Stimulated activated CD4-positive, alpha-beta T cell treated with anti-CD3 and anti-CD28 coated beads, Interleukin-1b, Interleukin-23, amount 100 ng/mL, for 48 hours (primary cell): Measurements from ENCODE around the gene CITED1.

Experiments
- DNase-seq: peaks from one replicate; pipeline ENCODE4 v3.0.0-alpha.2; 2020

CITED1 gene

DNA sequence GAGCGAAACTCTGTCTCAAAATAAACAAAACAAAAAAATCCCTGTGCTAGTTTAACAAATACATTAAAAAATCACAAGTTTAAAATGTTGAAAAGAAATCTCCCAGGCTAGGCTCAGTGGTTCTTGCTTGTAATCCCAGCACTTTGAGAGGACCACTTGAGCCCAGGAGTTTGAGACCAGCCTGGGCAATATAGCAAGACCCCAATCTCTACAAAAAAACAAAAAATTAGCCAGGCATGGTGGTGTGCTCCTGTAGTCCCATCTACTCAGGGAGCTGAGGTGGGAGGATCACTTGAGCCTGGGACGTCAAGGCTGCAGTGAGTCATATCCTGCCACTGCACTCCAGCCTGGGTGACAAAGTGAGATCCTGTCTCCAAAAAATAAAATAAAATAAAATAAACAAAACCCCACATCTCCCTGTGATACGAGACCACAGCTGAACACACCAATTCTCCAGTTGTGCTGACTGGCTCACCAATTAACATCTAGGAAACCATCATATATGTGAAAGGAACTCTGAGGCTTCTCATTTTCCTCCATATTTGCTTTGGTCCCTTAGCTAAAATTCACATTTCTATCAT lies 36.0 kb downstream of the CITED1 start:
- DNase-seq, result peak; percentile 25

DNA sequence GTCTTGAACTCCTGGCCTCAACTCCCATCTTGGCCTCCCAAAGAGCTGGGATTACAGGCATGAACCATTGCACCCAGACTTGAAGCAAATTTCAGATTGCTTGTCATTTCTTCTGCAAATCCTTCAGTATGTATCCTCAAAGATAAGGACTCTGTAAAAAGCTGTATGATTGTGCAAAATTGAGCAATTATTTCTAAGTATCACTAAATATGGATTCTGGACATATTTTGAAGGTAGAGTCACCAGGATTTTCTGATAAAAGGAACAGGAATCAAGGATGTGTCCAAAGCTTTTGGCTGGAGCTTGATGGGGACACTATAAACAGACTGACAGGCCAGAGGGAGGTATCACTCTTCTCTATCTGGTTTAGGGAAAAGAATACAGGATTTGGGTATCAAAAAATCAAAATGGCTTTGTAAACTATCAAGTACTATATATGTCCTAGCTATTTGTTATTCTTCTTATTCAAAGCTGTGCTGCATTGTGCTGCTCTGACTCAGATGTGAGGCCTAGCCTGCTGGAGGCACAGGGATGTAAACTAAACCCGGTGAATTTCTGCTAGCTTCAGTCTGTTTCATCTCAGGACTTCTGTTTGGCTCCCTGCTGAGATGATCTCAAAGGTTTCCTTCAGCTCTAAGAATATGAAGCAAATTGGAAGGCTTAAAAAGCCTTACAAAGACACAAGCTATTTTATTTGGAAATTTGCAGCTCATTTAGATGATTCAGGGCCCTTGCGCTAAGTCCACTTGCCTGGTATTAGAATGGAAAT lies 36.9 kb downstream of the CITED1 start:
- no peak for DNase-seq

DNA sequence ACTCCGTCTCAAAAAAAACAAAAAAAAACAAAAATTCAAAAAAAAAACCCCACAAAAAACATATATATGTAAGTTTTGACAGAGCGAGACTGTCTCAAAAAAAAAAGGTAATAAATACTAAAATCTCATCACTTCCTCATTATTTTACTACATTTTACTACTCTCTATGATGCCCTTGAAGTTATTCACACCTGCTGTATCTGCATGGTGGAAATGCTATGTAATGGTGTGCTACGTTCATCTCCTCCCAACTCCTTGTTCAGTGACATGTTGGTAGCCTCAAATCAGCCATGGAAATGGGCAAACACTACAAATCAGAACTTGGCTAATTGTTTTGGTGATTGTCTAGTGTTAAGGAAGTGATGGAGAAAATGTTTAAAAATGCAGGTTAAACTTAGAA lies 40.5 kb downstream of the CITED1 start:
- no peak for DNase-seq

DNA sequence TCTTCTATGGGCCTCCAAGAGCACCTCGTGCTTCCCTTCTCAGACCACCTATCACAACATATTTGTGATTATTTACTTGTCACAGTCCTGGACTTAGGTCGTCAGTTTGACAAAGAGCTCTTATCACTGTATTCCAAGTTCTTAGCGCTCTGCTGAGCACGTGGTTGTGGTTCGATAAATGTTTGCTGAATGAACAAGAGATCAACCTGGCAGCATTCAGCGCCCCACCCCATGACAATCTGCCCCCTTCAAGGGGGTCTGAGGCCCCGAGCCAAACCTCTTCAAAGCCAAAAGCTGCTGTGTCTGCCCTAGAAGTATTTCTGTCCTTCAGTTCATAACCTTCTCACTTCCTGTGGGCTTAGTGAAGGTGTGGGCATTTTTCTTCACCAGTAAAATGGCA lies 43.6 kb downstream of the CITED1 start:
- no peak for DNase-seq

DNA sequence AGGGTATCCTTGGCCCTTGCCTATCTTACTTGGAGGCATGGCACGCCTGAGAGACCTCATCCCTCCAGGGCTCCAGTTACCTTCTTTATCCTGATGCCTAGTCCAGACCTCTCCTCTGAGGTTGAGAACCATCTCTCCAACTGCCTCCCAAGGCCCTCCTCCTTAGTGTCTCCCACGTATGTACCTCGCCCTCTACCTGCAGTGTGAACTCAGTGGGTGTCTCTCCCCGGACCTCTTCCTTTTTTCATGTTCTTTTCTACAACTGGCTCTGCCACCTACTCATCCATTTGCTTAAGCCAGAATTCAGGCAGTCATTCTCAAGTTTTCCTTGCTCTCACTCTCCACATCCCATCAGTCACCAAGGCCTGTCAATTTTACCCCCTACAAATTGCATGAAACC lies 45.3 kb downstream of the CITED1 start:
- no peak for DNase-seq

DNA sequence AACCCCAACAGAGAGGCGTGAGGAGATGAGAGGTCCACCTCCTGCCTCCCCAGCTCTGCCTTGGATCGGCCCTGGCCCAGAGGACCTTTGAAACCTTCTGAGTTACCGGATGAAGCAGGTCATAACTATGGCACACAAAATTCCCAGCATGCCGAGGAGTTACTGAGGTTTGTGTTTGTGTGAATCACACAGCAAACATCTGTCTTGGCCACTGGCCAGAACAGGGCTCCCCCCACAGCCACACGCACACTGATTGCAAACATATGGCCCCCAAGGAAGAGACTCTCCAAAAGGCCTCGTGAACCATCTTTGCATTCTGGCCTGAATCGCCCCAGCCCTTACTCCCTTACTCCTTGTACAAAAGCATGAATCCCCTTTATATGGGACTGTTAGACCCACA lies 47.5 kb downstream of the CITED1 start:
- no peak for DNase-seq

DNA sequence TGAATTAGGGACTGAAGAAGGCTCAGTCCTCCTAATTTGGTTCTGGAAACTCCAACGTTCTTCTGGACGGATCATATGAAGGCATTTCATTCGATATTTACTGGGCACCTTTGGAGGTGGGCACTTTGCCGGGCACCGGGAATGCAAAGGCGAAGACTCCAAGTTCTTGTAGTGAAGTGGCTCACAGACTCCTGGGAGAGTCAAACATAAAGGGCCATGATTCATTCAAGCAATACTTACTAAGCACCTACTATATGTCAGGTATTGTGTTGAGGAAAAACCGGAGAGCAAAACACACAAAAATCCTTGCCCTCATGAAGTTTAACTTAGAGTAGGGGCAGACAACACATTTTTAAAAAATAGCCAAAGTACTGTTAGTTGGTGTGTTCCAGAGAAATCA lies 49.9 kb downstream of the CITED1 start:
- DNase-seq, result no peak

DNA sequence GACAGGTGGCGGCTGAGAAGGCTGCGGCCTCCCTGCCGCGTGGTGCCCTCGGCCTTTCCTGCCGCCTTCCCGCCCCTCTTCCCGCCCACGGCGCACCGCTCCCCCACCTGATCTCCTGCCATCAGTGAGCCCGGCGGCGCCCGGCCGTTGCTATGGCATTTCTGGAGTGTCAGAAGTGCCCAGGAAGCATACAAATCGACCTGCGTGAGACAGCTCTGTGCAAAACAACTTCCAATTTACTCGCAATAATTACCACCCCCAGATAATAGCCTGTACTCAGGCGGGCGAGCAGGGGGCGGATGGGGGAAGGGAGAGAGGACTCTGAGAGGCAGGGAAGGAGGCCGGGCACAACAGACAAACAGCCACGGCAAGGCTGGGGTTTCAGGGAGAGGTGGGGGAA lies 50.3 kb downstream of the CITED1 start:
- DNase-seq, result no peak

DNA sequence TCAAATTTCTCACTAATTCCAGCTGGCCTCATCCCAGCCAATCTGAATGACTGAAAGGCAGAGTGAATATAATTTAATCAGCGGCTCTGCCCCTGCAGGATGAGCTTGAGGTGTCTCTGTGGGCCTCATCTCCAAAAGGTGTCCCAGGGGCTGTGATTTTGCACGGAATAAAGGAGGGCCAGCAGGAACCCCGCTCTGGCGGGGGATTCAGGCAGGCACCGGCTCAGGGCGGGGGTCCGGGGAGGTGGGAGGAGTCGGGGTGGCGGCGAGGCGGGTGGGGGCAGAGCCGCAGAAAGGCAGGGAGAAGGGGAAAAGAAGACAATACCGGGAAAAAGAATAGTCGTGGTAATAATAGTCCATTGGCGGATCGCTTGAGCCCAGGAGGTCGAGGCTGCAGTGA lies 50.9 kb downstream of the CITED1 start:
- no peak for DNase-seq

DNA sequence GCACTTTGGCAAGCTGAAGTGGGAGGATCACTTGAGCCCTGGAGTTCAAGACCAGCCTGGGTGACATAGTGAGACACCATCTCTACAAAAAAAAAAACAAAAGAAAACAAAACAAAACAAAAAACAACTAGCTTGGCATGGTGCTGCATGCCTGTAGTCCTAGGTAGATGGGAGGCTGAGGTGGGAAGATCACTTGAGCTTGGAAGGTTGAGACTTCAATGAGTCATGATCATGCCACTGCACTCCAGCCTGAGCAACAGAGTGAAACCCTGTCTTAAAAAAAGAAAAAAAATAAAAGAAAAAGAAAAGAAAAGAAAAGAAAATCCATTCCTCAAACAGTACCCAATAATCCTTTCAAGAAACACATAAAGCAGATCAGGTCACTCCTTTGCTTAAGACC lies 52.0 kb downstream of the CITED1 start:
- DNase-seq, result no peak
